Heart left ventricle (tissue), 16 donors: ENCODE results near the gene MYH10. TPM values are rescaled to one million over a fixed set of nuclear protein-coding genes. Genes with fewer than 3 reads are reported as not detected.

Experiments
- ATAC-seq, 4 donors: fragments of 200-7000 bp; cut with Tn5 transposase; one replicate each; pipeline ENCODE4 v1.9.1; 2020 to 2022; ENCODE audit warnings: moderate library complexity in 4 of 4, mild to moderate bottlenecking in 3 of 4, moderate number of reproducible peaks in 1 of 4
- DNase-seq, 5 donors: peaks; one replicate each; pipeline ENCODE4 v3.0.0-alpha.2; 2020
- H3K27ac ChIP-seq, 12 donors: fragments of 200-600 bp; sonication (generic) in 4 of 12; one replicate each; pipeline versions ENCODE4 v1.5.0 to v1.8.0; 2016 to 2022; ENCODE audit warnings: mild to moderate bottlenecking in 2 of 12
- H3K27me3 ChIP-seq, 9 donors: fragments of 200-600 bp; sonication (generic) in 2 of 9; one replicate each; pipeline versions ENCODE4 v1.5.1 to v1.8.0; 2016 to 2022; ENCODE audit warnings: mild to moderate bottlenecking in 3 of 9
- H3K36me3 ChIP-seq, 9 donors: fragments of 200-600 bp; sonication (generic) in 2 of 9; one replicate each; pipeline versions ENCODE4 v1.5.0 to v1.8.0; 2018 to 2022; ENCODE audit warnings: mild to moderate bottlenecking in 2 of 9
- H3K4me1 ChIP-seq, 12 donors: fragments of 200-600 bp; sonication (generic) in 4 of 12; one replicate each; pipeline versions ENCODE4 v1.5.0 to v1.8.0; 2016 to 2022; ENCODE audit warnings: mild to moderate bottlenecking in 3 of 12
- H3K4me3 ChIP-seq, 12 donors: fragments of 200-600 bp; sonication (generic) in 4 of 12; one replicate each; pipeline versions ENCODE4 v1.5.0 to v1.8.0; 2017 to 2022; ENCODE audit warnings: mild to moderate bottlenecking in 9 of 12, moderate library complexity in 4 of 12
- H3K9me3 ChIP-seq, 12 donors: fragments of 200-600 bp; sonication (generic) in 4 of 12; one replicate each; pipeline versions ENCODE4 v1.5.0 to v1.8.0; 2016 to 2022; ENCODE audit warnings: mild to moderate bottlenecking in 1 of 12
- CTCF ChIP-seq, 12 donors: fragments of 200-600 bp; sonication (generic) in 4 of 12; IDR thresholded peaks; one replicate each; pipeline versions ENCODE4 v1.5.0 to v1.8.0; 2018 to 2022; ENCODE audit warnings: antibody characterized with exemption in 12 of 12, mild to moderate bottlenecking in 5 of 12
- POLR2A ChIP-seq, 2 donors: fragments of 450-650 bp; IDR thresholded peaks; one replicate each; pipeline ENCODE4 v1.6.1; 2017; ENCODE audit warnings: antibody characterized with exemption in 2 of 2, mild to moderate bottlenecking in 2 of 2, moderate library complexity in 2 of 2
- WGBS, 4 donors: extraction: QIAGEN DNeasy Blood & Tissue Kit in 2 of 4; methylation state at CpG; one replicate each; pipeline versions ENCODE4 v1.1.5 to v1.1.7; 2013 to 2018; 5-methylcytosine and 5-hydroxymethylcytosine counted together
- intact Hi-C, 10 donors: fragments of 100-400 bp; cut with DNase I; formaldehyde crosslinking; loops; one replicate each; pipeline versions ENCODE4 v1.11.1 to v1.14.2; 2022
- polyA plus RNA-seq, 2 donors: library from polyadenylated mRNA; stranded (reverse); fragments of 200-250 nt; gene quantifications; one replicate each; pipeline ENCODE4 v1.2.3, GENCODE V29; 2013
- total RNA-seq, 9 donors: library from RNA; depleted of rRNA in 2 of 9; stranded (reverse); fragments of >200 nt in 2 of 9; fragmentation: NEBNext Ultra II Directional in 3 of 9; extraction: Animal tissue kit (Norgen Biotek cat#: 25700) in 3 of 9; gene quantifications; one replicate each; pipeline versions ENCODE4 v1.1.0 to v1.2.4, GENCODE V29; 2016 to 2023
- donor health status: ischemic (EF 13 %, LVEDD 7.1; RV severe dilation, severe dysfunction).
- donor health status: healthy with polysubstance abuse.
- donor health status: DM: no; HTN: yes; CAD: no.
- donor health status: DM: no; HTN: no; CAD: no.
- donor health status: ischemic (EF 25% LVEDD 6.9; RV normal size, moderate dysfunction).
- donor health status: ischemic (EF 25% LVEDD 5.7; RV mildly dilated, moderate dysfunction).
- donor health status: healthy.
- donor health status: DM: yes; HTN: yes; CAD: no.
- donor health status: ischemic (EF 35%, LVEDD 5.7; RV mildly dilated, moderate dysfunction).
- donor health status: nonischemic (EF 11% LVEDD 7.7; RV severe dilation, severe dysfunction).
- donor health status: DM: yes; HTN: yes; CAD: no.
- donor health status: PGD.
- donor health status: ischemic (EF 29% LVEDD 5.4; RV normal size, mild dysfunction).
- donor health status: nonischemic (EF 23%, LVEDD 6.1; RV moderate dilation, normal function).

MYH10 gene
- total and polyA plus RNA-seq, 11 donors = 10.6 to 62.1 (median 35.2) TPM

- Histone ChIP-seq H3K36me3 (peaks cover 0 to 83% (median 58%) of the 10 kb centered on the region in 9 donors), H3K27ac (peak overlapping the region in 8 of 12 donors; percentile 5 to 53 (median 41)), H3K27me3 (no peaks in the 10 kb centered on the region), H3K4me1 (peaks cover 0 to 58% (median 24%) of the 10 kb centered on the region in 12 donors), H3K9me3 (no peaks in the 10 kb centered on the region), H3K4me3 (no peak overlapping the region)
- DNase-seq (no peak), ATAC-seq (no peak)
- intact Hi-C loops = loop anchor here in 3 of 10 donors (5.0 to 10.0 kb wide), 2 partner anchors 55 to 58 kb away; no protein-coding TSS in a partner anchor
- WGBS, 4 donors = 73 to 79% (median 76%) methylated on average over 12 of the region's 12 CpGs
- TF ChIP-seq CTCF (IDR thresholded peaks at IDR 0.05) (no peak), POLR2A (IDR thresholded peaks at IDR 0.05) (no peak)
Measured at GRCh38 chr17:8469964-8470363, 160.6 kb downstream of the MYH10 start.

DNA sequence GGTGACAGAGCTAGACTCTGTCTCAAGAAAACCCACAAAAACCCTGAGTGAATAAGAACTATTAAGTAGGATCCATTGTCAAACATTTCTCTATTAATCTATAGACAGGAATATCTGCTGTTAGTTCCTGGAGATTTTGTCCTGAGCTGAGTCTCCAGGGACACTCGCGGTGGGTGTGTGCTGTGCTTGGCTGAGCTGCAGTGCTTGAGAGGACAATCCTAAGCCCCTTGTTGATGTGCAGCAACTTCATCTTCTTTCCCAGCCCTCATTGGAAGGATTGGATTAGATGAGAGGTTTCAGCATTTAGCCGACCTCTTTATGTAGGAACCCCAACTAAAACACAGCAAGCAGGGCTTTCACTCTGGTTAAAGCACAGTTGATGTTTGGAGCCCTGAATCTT, 161.5 kb downstream of the MYH10 start:
- no peaks in the 10 kb centered on the region for H3K27me3 ChIP-seq
- WGBS, 4 donors = 70 to 81% (median 78%) methylated on average over 3 of the region's 3 CpGs
- peaks cover 0 to 62% (median 25%) of the 10 kb centered on the region in 12 donors for H3K4me1 ChIP-seq
- peak overlapping the region in 3 of 12 donors; percentile 3 to 63 (median 28) for H3K27ac ChIP-seq
- no peak for ATAC-seq
- no peak overlapping the region for H3K4me3 ChIP-seq
- H3K9me3 ChIP-seq = no peaks in the 10 kb centered on the region
- no peak for DNase-seq
- H3K36me3 ChIP-seq = peaks cover 0 to 83% (median 58%) of the 10 kb centered on the region in 9 donors
- TF ChIP-seq CTCF (IDR thresholded peaks at IDR 0.05) (no peak), POLR2A (IDR thresholded peaks at IDR 0.05) (no peak)
- intact Hi-C loops = loop anchor here in 1 of 10 donors (5.0 kb wide), 1 partner anchor 57 kb away; no protein-coding TSS in a partner anchor

DNA sequence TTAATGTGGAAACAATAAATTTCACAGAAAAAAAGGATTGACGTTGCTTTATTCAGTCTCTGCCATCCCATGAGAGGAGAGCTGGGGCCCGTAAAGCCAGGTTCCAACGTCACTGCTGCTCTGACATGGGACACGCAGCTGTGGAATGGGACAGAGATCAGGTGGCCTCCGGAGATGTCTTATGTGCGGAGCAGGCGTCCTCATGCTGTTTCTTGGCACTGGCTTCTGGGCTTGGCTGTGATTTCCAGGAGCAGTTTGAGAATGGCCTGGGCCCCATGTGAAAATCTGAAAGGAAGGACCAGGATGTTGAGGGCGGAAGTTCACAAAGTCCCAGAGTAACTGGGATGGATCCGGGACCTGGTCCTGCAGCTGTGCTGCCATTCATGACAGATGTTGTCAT, 162.4 kb downstream of the MYH10 start:
- WGBS, 4 donors = 50 to 67% (median 59%) methylated on average over 9 of the region's 9 CpGs
- peaks cover 0 to 83% (median 58%) of the 10 kb centered on the region in 9 donors for H3K36me3 ChIP-seq
- no peak for TF ChIP-seq POLR2A (IDR thresholded peaks at IDR 0.05)
- TF ChIP-seq CTCF (IDR thresholded peaks at IDR 0.05) = no peak
- peak in 3 of 4 donors; percentile 3 to 56 (median 28) for ATAC-seq
- H3K27ac ChIP-seq = peak overlapping the region in 4 of 12 donors; percentile 0 to 63 (median 36)
- H3K4me1 ChIP-seq = peaks cover 0 to 62% (median 25%) of the 10 kb centered on the region in 12 donors
- intact Hi-C loops = loop anchor here in 1 of 10 donors (5.0 kb wide), 1 partner anchor 56 kb away; no protein-coding TSS in a partner anchor
- no peak overlapping the region for H3K4me3 ChIP-seq
- H3K9me3 ChIP-seq = no peaks in the 10 kb centered on the region
- no peaks in the 10 kb centered on the region for H3K27me3 ChIP-seq
- peak in 3 of 5 donors; percentile 63 to 69 (median 65) for DNase-seq

GRCh38 chr17:8467527-8467926, 163.0 kb downstream of the MYH10 start:
- Histone ChIP-seq H3K9me3 (no peaks in the 10 kb centered on the region), H3K27ac (peak overlapping the region in 5 of 12 donors; percentile 0 to 63 (median 42)), H3K27me3 (no peaks in the 10 kb centered on the region), H3K4me3 (no peak overlapping the region), H3K36me3 (peaks cover 0 to 83% (median 60%) of the 10 kb centered on the region in 9 donors), H3K4me1 (peaks cover 0 to 62% (median 25%) of the 10 kb centered on the region in 12 donors)
- DNase-seq (no peak), ATAC-seq (no peak)
- 80 to 87% (median 81%) methylated on average over 16 of the region's 16 CpGs for WGBS, 4 donors
- TF ChIP-seq POLR2A (IDR thresholded peaks at IDR 0.05) = no peak
- no peak for TF ChIP-seq CTCF (IDR thresholded peaks at IDR 0.05)
- intact Hi-C loops = loop anchor here in 1 of 10 donors (5.0 kb wide), 1 partner anchor 55 kb away; no protein-coding TSS in a partner anchor
